Smooth muscle cell (in vitro differentiated cells): ENCODE data around the gene CD300A. TPM values are rescaled to one million over a fixed set of nuclear protein-coding genes. Genes with fewer than 3 reads are reported as not detected.

Experiments used
- DNase-seq: peaks from one replicate; lab custom pipeline; 2025; ENCODE audit not compliant: unreplicated experiment; lab: John Stamatoyannopoulos, UW
- H2AFZ ChIP-seq: fragments of 200-600 bp; sonication (generic); 2 replicates; pipeline ENCODE4 v1.6.0; 2016; ENCODE audit warnings: antibody characterized with exemption, low read depth, mild to moderate bottlenecking
- H3F3A ChIP-seq: fragments of 200-600 bp; sonication (generic); 2 replicates; pipeline ENCODE4 v1.6.0; 2017; ENCODE audit warnings: antibody characterized with exemption, low read depth
- H3K27ac ChIP-seq: fragments of 200-600 bp; sonication (generic); 2 replicates; pipeline ENCODE4 v1.5.1; 2016; ENCODE audit warnings: low read depth, mild to moderate bottlenecking
- H3K27me3 ChIP-seq: fragments of 200-600 bp; sonication (generic); 2 replicates; pipeline ENCODE4 v1.6.1; 2016; ENCODE audit warnings: low read depth, mild to moderate bottlenecking
- H3K36me3 ChIP-seq: fragments of 200-600 bp; sonication (generic); 2 replicates; pipeline ENCODE4 v1.5.1; 2016; ENCODE audit warnings: low read depth
- H3K4me1 ChIP-seq: fragments of 200-600 bp; sonication (generic); 2 replicates; pipeline ENCODE4 v1.5.1; 2016; ENCODE audit warnings: low read depth
- H3K4me2 ChIP-seq: fragments of 200-600 bp; sonication (generic); 2 replicates; pipeline ENCODE4 v1.6.0; 2016; ENCODE audit warnings: mild to moderate bottlenecking
- H3K4me3 ChIP-seq: fragments of 200-600 bp; sonication (generic); 2 replicates; pipeline ENCODE4 v1.5.1; 2016; ENCODE audit warnings: mild to moderate bottlenecking
- H3K79me2 ChIP-seq: fragments of 200-600 bp; sonication (generic); 2 replicates; pipeline ENCODE4 v1.6.0; 2016; ENCODE audit warnings: low read depth, mild to moderate bottlenecking
- H3K9ac ChIP-seq: fragments of 200-600 bp; sonication (generic); 2 replicates; pipeline ENCODE4 v1.6.0; 2016; ENCODE audit warnings: low read depth
- H3K9me3 ChIP-seq: fragments of 200-600 bp; sonication (generic); replicated peaks from 2 replicates; pipeline ENCODE4 v1.5.1; 2016; ENCODE audit warnings: low read depth
- H4K20me1 ChIP-seq: fragments of 200-600 bp; sonication (generic); 2 replicates; pipeline ENCODE4 v1.6.0; 2016; ENCODE audit warnings: low read depth
- CTCF ChIP-seq: fragments of 200-600 bp; sonication (generic); IDR thresholded peaks from 2 replicates; pipeline ENCODE4 v1.5.1; 2017; ENCODE audit warnings: borderline replicate concordance, mild to moderate bottlenecking, antibody characterized with exemption; ENCODE audit not compliant: insufficient read depth, poor library complexity, severe bottlenecking
- WGBS: methylation state at CpG from one replicate; pipeline ENCODE4 v1.1.7; 2016; ENCODE audit warnings: low lambda C conversion rate; 5-methylcytosine and 5-hydroxymethylcytosine counted together
- polyA plus RNA-seq: library from polyadenylated mRNA; unstranded; fragments of >200 nt; fragmentation: Nextera tagmentation; extraction: Ambion mirVana; gene quantifications from 2 replicates; pipeline ENCODE4 v1.2.1, GENCODE V29; 2016
- total RNA-seq: library from RNA; depleted of rRNA; stranded (reverse); fragments of >200 nt; gene quantifications from 2 replicates; pipeline ENCODE4 v1.2.3, GENCODE V29; 2014

CD300A gene
- total and polyA plus RNA-seq, 2 experiments from 2014 or later, result not detected

GRCh38 chr17:74473294-74473693 lies 6.9 kb downstream of the CD300A start:
- Histone ChIP-seq H3K4me2 (no peak overlapping the region), H3K9ac (no peak overlapping the region), H3K4me3 (no peak overlapping the region), H4K20me1 (no peaks in the 10 kb centered on the region), H3K79me2 (no peaks in the 10 kb centered on the region), H3K9me3 (no peaks in the 10 kb centered on the region), H3K36me3 (no peaks in the 10 kb centered on the region), H2AFZ (no peak overlapping the region), H3K27ac (no peak overlapping the region), H3F3A (no peaks in the 10 kb centered on the region), H3K4me1 (no peaks in the 10 kb centered on the region), H3K27me3 (peaks cover 3% of the 10 kb centered on the region)
- WGBS, result 96% methylated on average over 8 of the region's 8 CpGs
- TF ChIP-seq CTCF, result no peak
- no peak for DNase-seq

GRCh38 chr17:74474043-74474792 lies 7.8 kb downstream of the CD300A start:
- H3K36me3 ChIP-seq, result no peaks in the 10 kb centered on the region
- no peak for TF ChIP-seq CTCF
- no peaks in the 10 kb centered on the region for H3F3A ChIP-seq

GRCh38 chr17:74475189-74475588 lies 8.8 kb downstream of the CD300A start:
- no peak for TF ChIP-seq CTCF

More at GRCh38 chr17:74474043-74474792, 7.8 kb downstream of the CD300A start:
- 83% methylated on average over 9 of the region's 9 CpGs for WGBS
- Histone ChIP-seq H3K27me3 (peaks cover 3% of the 10 kb centered on the region), H4K20me1 (no peaks in the 10 kb centered on the region), H3K9ac (no peak overlapping the region), H2AFZ (no peak overlapping the region), H3K79me2 (no peaks in the 10 kb centered on the region), H3K9me3 (no peaks in the 10 kb centered on the region), H3K27ac (no peak overlapping the region), H3K4me1 (no peaks in the 10 kb centered on the region), H3K4me3 (no peak overlapping the region), H3K4me2 (no peak overlapping the region)
- DNase-seq, result no peak

GRCh38 chr17:74477411-74477810 lies 11.0 kb downstream of the CD300A start:
- no peak overlapping the region for H3K9ac ChIP-seq
- H3K4me2 ChIP-seq, result no peak overlapping the region
- DNase-seq, result no peak
- 93% methylated on average over 4 of the region's 4 CpGs for WGBS
- H3K79me2 ChIP-seq, result no peaks in the 10 kb centered on the region
- no peaks in the 10 kb centered on the region for H3F3A ChIP-seq
- no peaks in the 10 kb centered on the region for H3K4me1 ChIP-seq
- no peak overlapping the region for H3K4me3 ChIP-seq
- H4K20me1 ChIP-seq, result no peaks in the 10 kb centered on the region
- H3K36me3 ChIP-seq, result no peaks in the 10 kb centered on the region
- no peaks in the 10 kb centered on the region for H3K9me3 ChIP-seq
- no peak overlapping the region for H2AFZ ChIP-seq
- peaks cover 6% of the 10 kb centered on the region for H3K27me3 ChIP-seq
- no peak overlapping the region for H3K27ac ChIP-seq
- no peak for TF ChIP-seq CTCF

More at GRCh38 chr17:74475189-74475588, 8.8 kb downstream of the CD300A start:
- no peak for DNase-seq
- Histone ChIP-seq H3K4me3 (no peak overlapping the region), H3K9ac (no peak overlapping the region), H3K4me2 (no peak overlapping the region), H3F3A (no peaks in the 10 kb centered on the region), H3K4me1 (no peaks in the 10 kb centered on the region), H3K79me2 (no peaks in the 10 kb centered on the region), H2AFZ (no peak overlapping the region), H4K20me1 (no peaks in the 10 kb centered on the region), H3K27me3 (peaks cover 2% of the 10 kb centered on the region), H3K36me3 (no peaks in the 10 kb centered on the region), H3K27ac (no peak overlapping the region), H3K9me3 (no peaks in the 10 kb centered on the region)
- WGBS, result 86% methylated on average over 4 of the region's 4 CpGs
